Chondrocyte (in vitro differentiated cells): ENCODE measurements around the gene CSNK1D. TPM values are rescaled to one million over a fixed set of nuclear protein-coding genes. Genes with fewer than 3 reads are reported as not detected.
"Not testable (repeated sequence)": the region's sequence is repeated elsewhere in the genome, so short reads cannot be mapped to it uniquely, and the experiment has no call there.

Experiments used
- DNase-seq: peaks from one replicate; pipeline ENCODE4 v3.0.0; 2021; ENCODE audit warnings: mixed read lengths, low spot score
- H3K27ac Mint-ChIP-seq: one replicate; pipeline ENCODE4 v1.8.0; 2021; ENCODE audit warnings: mild to moderate bottlenecking, moderate library complexity, mixed read lengths; ENCODE audit not compliant: unreplicated experiment
- H3K27me3 Mint-ChIP-seq: 2 replicates; pipeline ENCODE4 v1.8.0; 2021; ENCODE audit warnings: low read depth, mixed read lengths
- H3K36me3 Mint-ChIP-seq: 2 replicates; pipeline ENCODE4 v1.8.0; 2021; ENCODE audit warnings: low read depth, mixed read lengths
- H3K4me1 Mint-ChIP-seq: 2 replicates; pipeline ENCODE4 v1.8.0; 2021; ENCODE audit warnings: low read depth, mild to moderate bottlenecking, mixed read lengths
- H3K4me3 Mint-ChIP-seq: one replicate; pipeline ENCODE4 v1.8.0; 2021; ENCODE audit warnings: mild to moderate bottlenecking, moderate library complexity, mixed read lengths; ENCODE audit not compliant: unreplicated experiment
- H3K9me3 Mint-ChIP-seq: 2 replicates; pipeline ENCODE4 v1.8.0; 2021; ENCODE audit warnings: low read depth, mixed read lengths
- total RNA-seq: library from RNA; stranded (reverse); gene quantifications from 3 replicates; pipeline ENCODE4 v1.2.1, GENCODE V29; 2021
- TF ChIP-seq, protein P1 (sequence below): fragments of 200-600 bp; sonication (generic); IDR thresholded peaks from 2 replicates; pipeline ENCODE4 v1.5.0; 2021; ENCODE audit warnings: antibody characterized with exemption, mild to moderate bottlenecking, moderate library complexity

The CSNK1D gene
- total RNA-seq, 1 donor from 2014 or later, result 93.0 TPM

DNA sequence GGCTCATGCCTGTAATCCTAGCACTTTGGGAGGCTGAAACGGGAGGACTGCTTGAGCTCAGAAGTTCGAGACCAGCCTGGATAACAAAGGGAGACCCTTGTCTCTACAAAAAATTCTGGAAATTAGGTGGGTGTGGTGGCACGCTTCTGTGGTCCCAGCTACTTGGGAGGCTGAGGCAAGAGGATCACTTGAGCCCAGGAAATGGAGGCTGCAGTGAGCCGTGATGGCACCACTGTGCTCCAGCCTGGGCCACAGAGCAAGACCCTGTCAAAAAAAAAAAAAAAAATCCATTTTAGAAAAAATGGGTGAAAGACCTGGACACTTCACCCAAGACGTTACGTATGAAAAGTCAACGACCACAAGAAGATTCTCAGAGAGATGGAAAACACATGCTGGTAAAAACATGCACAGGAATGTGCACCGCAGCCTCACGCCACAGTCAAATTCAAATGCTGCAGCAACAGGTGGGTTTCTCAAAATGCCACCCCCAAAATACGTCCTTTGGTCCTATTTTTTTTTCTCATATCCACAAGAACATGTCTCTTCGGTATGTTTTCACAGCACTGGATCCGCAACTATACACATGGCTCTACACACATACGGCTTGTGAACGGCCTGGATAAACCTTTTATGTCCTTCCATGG is 17.1 kb downstream of the CSNK1D start:
- TF ChIP-seq, protein P1, sequence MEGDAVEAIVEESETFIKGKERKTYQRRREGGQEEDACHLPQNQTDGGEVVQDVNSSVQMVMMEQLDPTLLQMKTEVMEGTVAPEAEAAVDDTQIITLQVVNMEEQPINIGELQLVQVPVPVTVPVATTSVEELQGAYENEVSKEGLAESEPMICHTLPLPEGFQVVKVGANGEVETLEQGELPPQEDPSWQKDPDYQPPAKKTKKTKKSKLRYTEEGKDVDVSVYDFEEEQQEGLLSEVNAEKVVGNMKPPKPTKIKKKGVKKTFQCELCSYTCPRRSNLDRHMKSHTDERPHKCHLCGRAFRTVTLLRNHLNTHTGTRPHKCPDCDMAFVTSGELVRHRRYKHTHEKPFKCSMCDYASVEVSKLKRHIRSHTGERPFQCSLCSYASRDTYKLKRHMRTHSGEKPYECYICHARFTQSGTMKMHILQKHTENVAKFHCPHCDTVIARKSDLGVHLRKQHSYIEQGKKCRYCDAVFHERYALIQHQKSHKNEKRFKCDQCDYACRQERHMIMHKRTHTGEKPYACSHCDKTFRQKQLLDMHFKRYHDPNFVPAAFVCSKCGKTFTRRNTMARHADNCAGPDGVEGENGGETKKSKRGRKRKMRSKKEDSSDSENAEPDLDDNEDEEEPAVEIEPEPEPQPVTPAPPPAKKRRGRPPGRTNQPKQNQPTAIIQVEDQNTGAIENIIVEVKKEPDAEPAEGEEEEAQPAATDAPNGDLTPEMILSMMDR, result no peak
- no peak overlapping the region for H3K27ac Mint-ChIP-seq
- no peak for DNase-seq
- H3K4me1 Mint-ChIP-seq, result peaks cover 3% of the 10 kb centered on the region
- H3K4me3 Mint-ChIP-seq, result no peak overlapping the region
- H3K27me3 Mint-ChIP-seq, result no peaks in the 10 kb centered on the region
- H3K9me3 Mint-ChIP-seq, result no peaks in the 10 kb centered on the region
- peaks cover 53% of the 10 kb centered on the region for H3K36me3 Mint-ChIP-seq

DNA sequence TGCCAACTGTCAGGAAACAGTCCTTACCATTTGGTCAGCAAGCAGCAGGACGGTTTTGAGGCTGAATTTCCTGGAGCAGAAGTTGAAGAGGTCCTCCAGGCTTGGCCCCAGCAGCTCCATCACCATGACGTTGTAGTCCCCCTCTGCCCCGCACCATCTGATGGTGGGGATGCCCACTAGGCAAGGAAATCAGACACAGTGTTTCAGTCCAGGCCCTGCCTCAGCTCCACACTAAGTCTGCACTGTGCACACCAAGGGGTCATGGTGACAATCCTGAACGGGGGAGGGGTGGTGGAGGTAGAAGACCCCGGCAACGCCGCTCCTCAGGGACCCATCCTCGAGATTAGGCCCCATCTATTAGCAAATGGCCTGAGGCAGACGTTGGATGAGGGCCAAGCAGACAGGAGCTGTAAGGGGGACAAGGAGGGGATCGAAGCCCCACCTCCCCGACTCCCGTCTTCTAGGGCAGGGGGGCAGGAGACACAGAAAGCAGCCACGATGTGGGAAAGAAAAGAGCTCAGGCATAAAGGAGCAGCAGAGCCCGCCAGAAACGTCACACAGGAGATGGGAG is 18.0 kb downstream of the CSNK1D start:
- no peak overlapping the region for H3K4me3 Mint-ChIP-seq
- TF ChIP-seq, protein P1, result no peak

DNA sequence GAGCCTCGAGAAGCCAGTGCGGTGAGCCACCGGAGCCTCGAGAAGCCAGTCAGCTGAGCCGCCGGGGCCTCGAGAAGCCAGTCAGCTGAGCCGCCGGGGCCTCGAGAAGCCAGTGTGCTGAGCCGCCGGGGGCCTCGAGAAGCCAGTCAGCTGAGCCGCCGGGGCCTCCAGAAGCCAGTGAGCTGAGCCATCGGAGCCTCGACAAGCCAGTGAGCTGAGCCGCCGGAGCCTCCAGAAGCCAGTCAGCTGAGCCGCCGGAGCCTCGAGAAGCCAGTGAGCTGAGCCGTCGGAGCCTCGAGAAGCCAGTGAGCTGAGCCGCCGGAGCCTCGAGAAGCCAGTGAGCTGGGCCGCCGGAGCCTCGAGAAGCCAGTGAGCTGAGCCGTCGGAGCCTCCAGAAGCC is 18.8 kb downstream of the CSNK1D start:
- H3K4me1 Mint-ChIP-seq, DNase-seq, H3K27ac Mint-ChIP-seq, H3K9me3 Mint-ChIP-seq, H3K4me3 Mint-ChIP-seq, H3K27me3 Mint-ChIP-seq: not testable (repeated sequence)
- H3K36me3 Mint-ChIP-seq, result peaks cover 42% of the 10 kb centered on the region

More for the DNA sequence above, 18.0 kb downstream of the CSNK1D start:
- Mint-ChIP-seq H3K27me3 (no peaks in the 10 kb centered on the region), H3K36me3 (peaks cover 49% of the 10 kb centered on the region), H3K4me1 (peaks cover 3% of the 10 kb centered on the region), H3K9me3 (no peaks in the 10 kb centered on the region), H3K27ac (peak overlapping the region; percentile 42)
- no peak for DNase-seq

DNA sequence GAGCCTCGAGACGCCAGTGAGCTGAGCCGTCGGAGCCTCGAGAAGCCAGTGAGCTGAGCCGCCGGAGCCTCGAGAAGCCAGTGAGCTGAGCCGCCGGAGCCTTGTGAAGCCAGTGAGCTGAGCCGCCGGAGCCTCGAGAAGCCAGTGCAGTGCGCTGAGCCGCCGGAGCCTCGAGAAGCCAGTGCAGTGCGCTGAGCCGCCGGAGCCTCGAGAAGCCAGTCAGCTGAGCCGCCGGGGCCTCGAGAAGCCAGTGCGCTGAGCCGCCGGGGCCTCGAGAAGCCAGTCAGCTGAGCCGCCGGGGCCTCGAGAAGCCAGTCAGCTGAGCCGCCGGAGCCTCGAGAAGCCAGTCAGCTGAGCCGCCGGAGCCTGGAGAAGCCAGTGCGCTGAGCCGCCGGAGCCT is 19.4 kb downstream of the CSNK1D start:
- peaks cover 39% of the 10 kb centered on the region for H3K36me3 Mint-ChIP-seq

DNA sequence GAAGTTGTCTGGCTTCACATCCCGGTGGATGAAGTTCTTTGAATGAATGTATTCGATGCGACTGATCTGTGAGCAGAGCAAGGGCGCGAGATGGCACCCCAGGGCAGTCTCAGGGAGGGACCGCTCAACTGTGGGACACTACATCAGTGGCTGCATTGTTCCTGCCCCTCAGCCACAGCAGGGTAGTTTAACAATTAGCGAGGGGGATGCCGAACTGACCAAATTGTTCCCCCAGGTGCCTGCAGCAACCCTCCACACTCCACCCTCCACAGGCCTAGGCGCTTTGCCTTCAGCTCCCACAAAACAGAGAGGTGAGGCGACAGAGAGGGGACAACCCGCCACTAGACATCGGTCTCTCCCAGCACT is 20.3 kb downstream of the CSNK1D start:
- Mint-ChIP-seq H3K27me3 (no peaks in the 10 kb centered on the region), H3K9me3 (no peaks in the 10 kb centered on the region), H3K4me3 (no peak overlapping the region), H3K36me3 (peaks cover 43% of the 10 kb centered on the region), H3K4me1 (peaks cover 3% of the 10 kb centered on the region), H3K27ac (no peak overlapping the region)
- no peak for DNase-seq
- TF ChIP-seq, protein P1, result no peak

More for the DNA sequence above, 19.4 kb downstream of the CSNK1D start:
- not testable (repeated sequence) for DNase-seq, H3K9me3 Mint-ChIP-seq, H3K27ac Mint-ChIP-seq, H3K4me3 Mint-ChIP-seq, H3K4me1 Mint-ChIP-seq, H3K27me3 Mint-ChIP-seq

DNA sequence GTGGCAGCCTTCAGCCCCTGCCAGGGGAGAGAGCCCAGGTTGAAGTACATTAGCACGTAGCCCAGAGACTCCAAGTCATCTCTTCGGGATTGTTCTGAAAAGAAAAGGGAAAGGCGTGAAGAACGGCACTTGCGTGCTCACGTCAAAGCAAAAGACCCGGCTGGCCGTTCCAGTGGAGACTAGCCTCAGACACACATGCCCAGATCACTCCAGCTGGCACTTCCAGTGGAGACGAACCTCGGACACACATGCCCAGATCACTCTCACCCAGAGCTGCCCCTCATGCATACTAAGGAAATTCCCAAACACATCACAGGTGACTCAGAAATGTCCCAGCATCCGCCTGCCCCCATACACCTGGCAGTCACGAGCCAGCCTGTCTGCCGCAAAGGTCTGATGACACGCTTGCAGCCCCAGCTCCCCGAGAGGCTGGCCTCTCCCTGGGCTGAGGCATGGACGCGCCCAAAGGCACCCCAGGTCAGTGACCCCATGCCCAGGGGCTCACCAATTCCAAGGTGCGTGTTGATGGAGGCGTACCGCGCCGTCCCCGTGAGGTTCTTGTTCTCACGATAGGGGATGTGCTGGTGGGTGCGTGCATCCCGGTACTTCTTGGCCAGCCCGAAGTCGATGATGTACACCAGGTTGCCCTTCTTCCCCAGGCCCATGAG is 20.9 kb downstream of the CSNK1D start:
- Mint-ChIP-seq H3K36me3 (peaks cover 44% of the 10 kb centered on the region), H3K27me3 (no peaks in the 10 kb centered on the region), H3K4me1 (peaks cover 9% of the 10 kb centered on the region), H3K27ac (peak overlapping the region; percentile 12), H3K9me3 (no peaks in the 10 kb centered on the region), H3K4me3 (no peak overlapping the region)
- TF ChIP-seq, protein P1, result no peak
- DNase-seq, result peak; percentile 81
